Gastroesophageal sphincter (tissue), 4 donors: Measurements from ENCODE around the gene PBX3. TPM values are rescaled to one million over a fixed set of nuclear protein-coding genes. Genes with fewer than 3 reads are reported as not detected.
A peak's percentile ranks its signal among the peaks of the same experiment; 100 is the strongest.

Experiments used
- ATAC-seq: fragments of 150-250 bp; one replicate; pipeline ENCODE4 v1.9.1; 2016; ENCODE audit warnings: mild to moderate bottlenecking, moderate library complexity
- H3K27ac ChIP-seq, 4 donors: fragments of 200-600 bp; sonication (generic) in 3 of 4; 1 replicate in 3 of 4; 2 replicates in 1 of 4; pipeline ENCODE4 v1.5.1; 2016 to 2019
- H3K27me3 ChIP-seq: fragments of 200-600 bp; sonication (generic); one replicate; pipeline ENCODE4 v1.5.1; 2019
- H3K36me3 ChIP-seq, 2 donors: fragments of 200-600 bp; sonication (generic); one replicate each; pipeline ENCODE4 v1.5.1; 2019; ENCODE audit warnings: control low read depth in 1 of 2
- H3K4me1 ChIP-seq, 3 donors: fragments of 200-600 bp; sonication (generic); 1 replicate in 2 of 3; 2 replicates in 1 of 3; pipeline ENCODE4 v1.5.1; 2016 to 2019; ENCODE audit warnings: control low read depth in 2 of 3
- H3K4me3 ChIP-seq, 2 donors: fragments of 200-600 bp; sonication (generic); one replicate each; pipeline ENCODE4 v1.5.1; 2019; ENCODE audit warnings: mild to moderate bottlenecking in 1 of 2, moderate library complexity in 1 of 2
- H3K9me3 ChIP-seq, 3 donors: fragments of 200-600 bp; sonication (generic); one replicate each; pipeline ENCODE4 v1.5.1; 2017 to 2019; ENCODE audit warnings: control low read depth in 2 of 3
- EP300 ChIP-seq: sonication (generic); formaldehyde crosslinking; IDR thresholded peaks from one replicate; pipeline ENCODE4 v1.6.1; 2017; ENCODE audit warnings: antibody characterized with exemption, mild to moderate bottlenecking
- POLR2A ChIP-seq, 2 donors: fragments of 450-650 bp; IDR thresholded peaks; one replicate each; pipeline ENCODE4 v1.6.1; 2017; ENCODE audit warnings: antibody characterized with exemption in 2 of 2, mild to moderate bottlenecking in 2 of 2, moderate library complexity in 1 of 2
- POLR2AphosphoS5 ChIP-seq: sonication (generic); formaldehyde crosslinking; IDR thresholded peaks from one replicate; pipeline ENCODE4 v1.6.1; 2017; ENCODE audit warnings: antibody characterized with exemption
- WGBS, 2 donors: methylation state at CpG; one replicate each; pipeline ENCODE4 v1.1.5; 2018; ENCODE audit warnings: low coverage in 1 of 2; 5-methylcytosine and 5-hydroxymethylcytosine counted together
- total RNA-seq, 4 donors: library from RNA; depleted of rRNA; stranded (reverse); fragments of >200 nt; gene quantifications; one replicate each; pipeline ENCODE4 v1.1.0, GENCODE V29; 2016
- TF ChIP-seq, protein P1 (sequence below), 4 experiments: fragments of 200-600 bp in 2 of 4; fragments of 450-650 bp in 2 of 4; sonication (generic) in 1 of 4; IDR thresholded peaks; one replicate each; pipeline ENCODE4 v1.5.1; 2017 to 2019; ENCODE audit warnings: antibody characterized with exemption in 4 of 4, mild to moderate bottlenecking in 2 of 4, moderate library complexity in 2 of 4

Gene PBX3
- total RNA-seq, 4 donors from 2014 or later: 59.9 to 81.4 (median 71.8) TPM

GRCh38 chr9:125881042-125881441, 133.9 kb downstream of the PBX3 start:
- no peak for ATAC-seq
- H3K36me3 ChIP-seq: no peaks in the 10 kb centered on the region
- H3K4me3 ChIP-seq: no peak overlapping the region
- TF ChIP-seq EP300: no peak
- TF ChIP-seq, protein P1, sequence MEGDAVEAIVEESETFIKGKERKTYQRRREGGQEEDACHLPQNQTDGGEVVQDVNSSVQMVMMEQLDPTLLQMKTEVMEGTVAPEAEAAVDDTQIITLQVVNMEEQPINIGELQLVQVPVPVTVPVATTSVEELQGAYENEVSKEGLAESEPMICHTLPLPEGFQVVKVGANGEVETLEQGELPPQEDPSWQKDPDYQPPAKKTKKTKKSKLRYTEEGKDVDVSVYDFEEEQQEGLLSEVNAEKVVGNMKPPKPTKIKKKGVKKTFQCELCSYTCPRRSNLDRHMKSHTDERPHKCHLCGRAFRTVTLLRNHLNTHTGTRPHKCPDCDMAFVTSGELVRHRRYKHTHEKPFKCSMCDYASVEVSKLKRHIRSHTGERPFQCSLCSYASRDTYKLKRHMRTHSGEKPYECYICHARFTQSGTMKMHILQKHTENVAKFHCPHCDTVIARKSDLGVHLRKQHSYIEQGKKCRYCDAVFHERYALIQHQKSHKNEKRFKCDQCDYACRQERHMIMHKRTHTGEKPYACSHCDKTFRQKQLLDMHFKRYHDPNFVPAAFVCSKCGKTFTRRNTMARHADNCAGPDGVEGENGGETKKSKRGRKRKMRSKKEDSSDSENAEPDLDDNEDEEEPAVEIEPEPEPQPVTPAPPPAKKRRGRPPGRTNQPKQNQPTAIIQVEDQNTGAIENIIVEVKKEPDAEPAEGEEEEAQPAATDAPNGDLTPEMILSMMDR (IDR thresholded peaks at IDR 0.05): no peak
- no peak for TF ChIP-seq POLR2A (IDR thresholded peaks at IDR 0.05)
- no peak for TF ChIP-seq POLR2AphosphoS5
- peaks cover 0 to 53% (median 2%) of the 10 kb centered on the region in 3 donors for H3K4me1 ChIP-seq
- no peaks in the 10 kb centered on the region for H3K9me3 ChIP-seq
- H3K27me3 ChIP-seq: no peaks in the 10 kb centered on the region
- peak overlapping the region in 1 of 4 donors; percentile 21 for H3K27ac ChIP-seq

DNA sequence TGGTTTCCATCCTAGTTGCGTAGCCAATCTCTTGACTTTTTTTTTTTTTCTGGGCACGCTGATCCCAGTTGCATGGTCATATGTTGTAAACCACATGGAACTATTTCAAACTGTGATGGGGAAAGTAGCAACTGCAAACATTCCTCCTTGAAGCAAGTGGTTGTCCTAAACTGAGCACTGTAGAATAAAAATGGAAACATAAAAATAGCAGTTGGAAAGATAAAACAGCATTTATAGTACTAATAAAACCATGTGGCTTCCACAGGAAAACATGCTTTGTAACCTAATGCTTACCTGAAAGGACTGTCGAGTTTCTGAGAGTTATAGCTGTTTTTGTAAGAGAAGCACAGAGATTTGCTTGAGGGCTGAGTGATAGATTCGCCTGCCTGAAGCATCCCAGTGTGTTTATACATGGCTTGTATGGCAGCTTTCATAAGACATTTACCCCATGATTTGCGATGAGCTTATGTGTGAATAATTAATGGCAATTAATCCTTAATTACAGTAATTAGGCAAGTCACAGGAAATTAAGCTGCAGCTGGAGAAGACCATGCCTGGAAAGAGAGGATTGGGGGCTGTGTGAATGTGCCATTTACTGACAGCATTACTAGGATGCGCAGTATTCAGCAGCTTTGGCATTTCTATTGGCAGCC, 136.5 kb downstream of the PBX3 start:
- 64 to 79% methylated on average over 6 of the region's 6 CpGs for WGBS, 2 donors
- no peak for ATAC-seq
- Histone ChIP-seq H3K27ac (peak overlapping the region in 1 of 4 donors; percentile 51), H3K4me3 (no peak overlapping the region), H3K27me3 (no peaks in the 10 kb centered on the region), H3K4me1 (peaks cover 0 to 70% (median 10%) of the 10 kb centered on the region in 3 donors), H3K9me3 (no peaks in the 10 kb centered on the region), H3K36me3 (no peaks in the 10 kb centered on the region)
- TF ChIP-seq EP300 (no peak), POLR2AphosphoS5 (no peak)

GRCh38 chr9:125884218-125884595, 137.0 kb downstream of the PBX3 start:
- no peaks in the 10 kb centered on the region for H3K27me3 ChIP-seq
- H3K27ac ChIP-seq: peak overlapping the region in 2 of 4 donors; percentile 51 to 72
- no peak for ATAC-seq

DNA sequence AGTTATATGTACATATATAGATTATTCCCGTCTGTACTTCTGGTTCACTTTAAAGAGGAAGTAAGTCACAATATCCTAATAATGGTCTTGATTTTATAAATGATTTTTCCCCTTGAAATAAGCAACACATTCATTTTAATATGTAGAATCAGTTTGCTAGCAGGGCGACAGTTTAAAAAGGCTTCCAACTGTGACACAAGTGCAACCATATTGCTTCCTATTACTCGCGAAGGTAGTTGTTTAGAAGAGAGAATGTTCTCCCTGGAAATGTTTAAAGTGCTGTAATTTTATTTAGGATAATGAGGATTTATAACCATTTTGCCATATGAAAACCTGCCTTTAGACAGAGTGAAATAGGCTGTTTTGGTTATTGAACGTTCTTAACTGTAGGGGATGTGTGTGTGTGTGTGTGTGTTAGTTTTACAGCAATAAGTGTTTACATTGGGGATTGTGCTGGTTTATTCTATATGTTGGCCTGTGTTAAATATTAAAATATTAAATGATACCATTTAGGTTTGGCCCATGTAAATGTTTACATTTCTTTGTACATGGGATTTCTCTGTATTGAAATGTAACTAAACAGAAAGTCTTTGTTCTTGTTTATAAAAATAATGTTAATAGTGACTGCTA, 138.3 kb downstream of the PBX3 start:
- Histone ChIP-seq H3K36me3 (no peaks in the 10 kb centered on the region), H3K27me3 (no peaks in the 10 kb centered on the region), H3K27ac (peak overlapping the region in 3 of 4 donors; percentile 18 to 72 (median 51)), H3K9me3 (no peaks in the 10 kb centered on the region), H3K4me3 (no peak overlapping the region), H3K4me1 (peaks cover 4 to 76% (median 16%) of the 10 kb centered on the region in 3 donors)
- 53 to 81% methylated on average over 4 to 5 of the region's 5 CpGs for WGBS, 2 donors
- ATAC-seq: no peak
- TF ChIP-seq, protein P1 (IDR thresholded peaks at IDR 0.05): no peak
- no peak for TF ChIP-seq POLR2AphosphoS5
- no peak for TF ChIP-seq EP300
- TF ChIP-seq POLR2A (IDR thresholded peaks at IDR 0.05): no peak

More at GRCh38 chr9:125884218-125884595, 137.0 kb downstream of the PBX3 start:
- Histone ChIP-seq H3K4me1 (peaks cover 0 to 75% (median 10%) of the 10 kb centered on the region in 3 donors), H3K36me3 (no peaks in the 10 kb centered on the region), H3K9me3 (no peaks in the 10 kb centered on the region), H3K4me3 (no peak overlapping the region)
- TF ChIP-seq POLR2AphosphoS5 (no peak), EP300 (no peak), POLR2A (IDR thresholded peaks at IDR 0.05) (no peak)
- TF ChIP-seq, protein P1 (IDR thresholded peaks at IDR 0.05): no peak

DNA sequence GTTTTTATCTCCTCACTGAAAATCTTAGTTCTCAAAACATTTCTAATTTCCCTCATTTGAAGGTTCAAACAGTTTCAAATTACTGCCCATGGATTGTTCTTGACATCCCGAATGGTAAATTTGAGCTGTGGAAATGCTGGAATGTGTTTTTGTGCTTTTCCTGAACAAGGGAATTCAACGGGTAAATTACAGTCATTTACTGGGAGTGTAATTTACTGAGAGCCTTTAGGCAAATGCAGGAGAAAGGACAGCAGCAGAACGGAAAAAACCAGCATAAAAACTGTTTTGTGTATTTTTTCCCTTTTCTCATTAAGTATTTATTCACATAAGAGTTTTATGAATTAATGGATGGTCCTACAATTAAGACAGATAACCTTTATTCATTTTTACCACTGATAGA, 139.2 kb downstream of the PBX3 start:
- TF ChIP-seq, protein P1 (IDR thresholded peaks at IDR 0.05): no peak
- TF ChIP-seq POLR2AphosphoS5: no peak
- no peak for TF ChIP-seq EP300
- no peak for TF ChIP-seq POLR2A (IDR thresholded peaks at IDR 0.05)
- no peak overlapping the region for H3K4me3 ChIP-seq
- 29 to 45% methylated on average over 3 of the region's 3 CpGs for WGBS, 2 donors
- peak overlapping the region; percentile 47 to 72 (median 52) for H3K27ac ChIP-seq
- peaks cover 6 to 77% (median 16%) of the 10 kb centered on the region in 3 donors for H3K4me1 ChIP-seq
- no peaks in the 10 kb centered on the region for H3K36me3 ChIP-seq
- H3K27me3 ChIP-seq: no peaks in the 10 kb centered on the region
- H3K9me3 ChIP-seq: no peaks in the 10 kb centered on the region
- no peak for ATAC-seq
